Embryonic facial prominence (tissue), 1 donor: ENCODE results near the gene BFSP2.
"Not testable (repeated sequence)": the region's sequence is repeated elsewhere in the genome, so short reads cannot be mapped to it uniquely, and the experiment has no call there.

Experiments used
- DNase-seq: peaks from one replicate; pipeline ENCODE4 v3.0.0-alpha.2; 2016; ENCODE audit errors: extremely low spot score

Gene BFSP2

DNA sequence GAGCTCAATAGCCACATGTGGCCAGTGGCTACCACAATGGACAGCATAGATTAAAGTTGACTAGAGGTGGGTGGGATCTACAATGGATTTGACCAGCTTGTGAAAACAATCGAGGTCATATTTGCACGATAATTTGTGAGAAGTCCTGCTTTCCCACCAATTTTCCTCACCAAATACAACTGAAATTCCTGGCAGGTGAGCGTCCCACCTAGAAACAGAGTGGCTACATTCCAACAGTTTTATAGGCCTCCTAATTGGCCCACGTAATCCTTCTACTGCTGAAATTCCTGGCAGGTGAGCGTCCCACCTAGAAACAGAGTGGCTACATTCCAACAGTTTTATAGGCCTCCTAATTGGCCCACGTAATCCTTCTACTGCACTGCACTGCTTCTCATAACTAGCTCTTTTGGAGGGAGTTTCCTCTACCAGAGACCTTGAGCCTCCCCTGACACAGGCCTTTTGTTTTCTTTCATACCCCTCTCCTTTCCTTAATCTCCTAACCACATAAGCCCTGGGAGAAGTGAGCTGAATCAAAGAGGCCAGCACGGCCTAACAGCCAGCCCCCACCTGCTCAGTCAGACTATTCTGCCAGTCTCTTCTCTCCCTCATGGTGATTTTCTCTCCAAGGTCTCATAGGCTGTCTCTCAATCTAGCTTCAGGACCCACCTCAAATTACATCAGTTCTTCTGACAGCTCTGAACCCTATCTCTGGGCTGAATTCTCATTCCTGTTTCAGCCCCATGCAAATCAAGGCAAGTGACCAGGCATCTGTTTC is 80.2 kb downstream of the BFSP2 start:
- DNase-seq, result no peak

DNA sequence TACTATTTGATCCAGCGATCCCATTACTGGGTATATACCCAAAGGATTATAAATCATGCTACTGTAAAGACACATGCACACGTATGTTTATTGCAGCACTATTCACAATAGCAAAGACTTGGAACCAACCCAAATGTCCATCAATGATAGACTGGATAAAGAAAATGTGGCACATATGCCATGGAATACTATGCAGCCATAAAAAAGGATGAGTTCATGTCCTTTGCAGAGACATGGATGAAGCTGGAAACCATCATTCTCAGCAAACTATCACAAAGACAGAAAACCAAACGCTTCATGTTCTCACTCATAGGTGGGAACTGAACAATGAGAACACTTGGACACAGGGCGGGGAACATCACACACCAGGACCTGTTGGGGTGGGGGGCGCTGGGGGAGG is 82.6 kb downstream of the BFSP2 start:
- DNase-seq, result not testable (repeated sequence)

DNA sequence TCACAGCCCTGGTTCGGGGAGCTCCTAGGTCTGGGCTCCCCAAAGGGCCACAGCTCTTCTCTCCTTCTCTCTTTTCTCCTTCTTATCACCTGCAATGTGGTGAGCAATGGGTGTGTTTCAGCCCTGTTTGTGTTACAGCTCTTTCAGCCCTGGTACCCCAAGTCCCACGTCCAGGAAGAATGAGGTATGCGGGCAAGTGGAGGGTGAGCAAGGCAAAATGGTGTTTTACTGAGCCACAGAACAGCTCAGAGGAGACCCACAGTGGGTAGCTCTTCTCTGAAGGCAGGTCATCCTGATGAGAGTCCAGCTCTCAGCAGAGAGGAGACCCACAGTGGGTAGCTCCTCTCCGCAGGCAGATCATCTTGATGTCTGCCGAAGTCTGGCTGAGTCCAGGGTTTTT is 86.8 kb downstream of the BFSP2 start:
- DNase-seq, result no peak

DNA sequence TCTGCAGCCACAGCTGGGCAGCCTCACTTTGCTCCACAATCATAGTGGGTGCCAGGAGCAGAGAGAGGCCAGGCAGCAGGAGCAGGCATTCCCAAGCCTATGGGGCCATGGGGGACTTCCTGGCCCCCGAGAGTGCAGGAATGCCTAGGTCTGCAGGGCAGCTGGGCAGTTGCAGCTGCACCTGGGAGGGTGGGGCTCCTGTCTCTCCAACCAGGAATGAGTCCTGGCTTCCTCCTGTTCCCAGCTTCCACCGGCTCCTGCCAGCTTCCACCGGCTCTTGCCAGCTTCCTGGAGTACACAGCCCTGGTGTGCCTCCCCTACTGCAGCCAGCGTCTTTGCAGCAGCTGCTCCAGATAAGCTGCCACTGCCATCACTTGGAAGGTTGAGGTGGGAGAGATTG is 87.3 kb downstream of the BFSP2 start:
- DNase-seq, result no peak

DNA sequence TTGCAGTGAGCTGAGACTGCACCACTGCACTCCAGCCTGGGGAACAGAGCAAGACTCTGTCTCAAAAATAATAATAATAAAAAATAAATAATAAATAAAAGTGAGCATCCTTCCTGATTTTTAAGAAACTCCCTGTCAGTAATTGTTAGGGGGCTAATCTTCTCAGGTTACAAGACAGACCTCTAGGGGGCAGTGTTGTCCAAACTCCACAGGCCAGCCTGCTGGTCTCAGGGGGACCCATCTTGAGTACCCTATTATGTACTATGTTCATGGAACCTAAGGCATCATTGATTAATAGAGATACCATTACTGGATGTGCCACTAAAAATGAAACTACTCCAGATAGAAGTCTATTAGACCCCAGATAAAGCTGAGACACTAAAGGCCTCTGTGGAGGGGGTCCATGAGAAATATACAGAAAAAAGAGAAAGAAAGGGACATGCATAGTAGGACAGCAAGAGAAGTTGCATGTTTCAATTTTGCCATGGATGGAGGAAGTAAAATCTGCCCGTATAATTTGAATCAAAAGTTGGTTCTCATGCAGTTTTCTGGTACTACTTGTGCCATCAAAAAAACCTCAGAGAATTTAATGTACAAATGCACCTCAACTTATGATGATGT is 88.2 kb downstream of the BFSP2 start:
- no peak for DNase-seq

DNA sequence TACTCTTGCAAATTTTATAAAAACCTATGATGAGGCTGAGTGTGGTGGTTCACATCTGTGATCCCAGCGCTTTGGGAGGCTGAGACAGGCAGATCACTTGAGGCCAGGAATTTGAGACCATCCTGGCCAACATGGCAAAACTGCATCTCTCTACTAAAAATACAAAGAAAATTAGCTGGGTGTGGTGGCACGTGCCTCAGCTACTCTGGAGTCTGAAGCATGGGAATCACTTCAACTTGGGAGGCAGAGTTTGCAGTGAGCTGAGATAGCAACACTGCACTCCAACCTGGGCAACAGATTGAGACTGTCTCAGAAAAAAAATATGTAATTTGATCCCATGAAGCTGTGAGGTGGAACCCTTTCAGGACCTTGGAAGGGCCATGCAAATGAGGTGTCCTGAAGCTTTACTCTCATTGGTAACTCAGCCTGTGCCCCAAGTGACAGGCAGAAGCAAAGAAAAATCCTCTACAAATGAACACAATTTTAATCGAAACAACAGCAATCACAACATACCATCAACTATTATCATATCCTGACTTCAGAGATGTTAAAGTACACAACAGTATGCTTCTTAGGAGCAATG is 89.0 kb downstream of the BFSP2 start:
- DNase-seq, result no peak

DNA sequence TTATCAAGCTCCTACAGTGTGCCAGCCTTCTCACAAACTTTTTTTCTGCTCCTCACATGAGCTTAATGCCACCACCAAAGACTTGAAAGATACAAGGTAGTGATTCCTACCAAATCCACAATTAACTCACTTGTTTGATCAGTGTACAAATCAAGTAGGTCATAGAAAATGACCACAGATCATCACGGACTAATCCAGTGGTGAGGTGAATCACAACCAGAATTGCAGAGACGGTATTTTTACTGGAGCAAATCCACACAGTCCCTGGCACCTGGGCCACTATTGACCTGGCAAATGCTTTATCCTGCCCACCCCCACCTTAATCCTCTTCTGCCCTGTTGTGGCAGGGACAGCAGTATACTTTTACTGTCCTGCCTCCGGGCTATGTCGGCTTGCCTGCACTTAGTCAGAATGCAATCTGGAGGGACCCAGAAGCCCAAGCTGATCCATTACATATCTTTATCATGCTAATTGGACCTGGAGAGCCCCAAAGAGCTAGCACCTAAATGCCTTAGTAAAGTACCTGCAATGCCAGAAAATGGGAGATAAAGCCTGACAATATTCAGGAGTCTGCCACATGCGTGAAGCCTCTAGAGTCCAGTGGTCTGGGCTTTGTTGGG is 89.7 kb downstream of the BFSP2 start:
- no peak for DNase-seq

DNA sequence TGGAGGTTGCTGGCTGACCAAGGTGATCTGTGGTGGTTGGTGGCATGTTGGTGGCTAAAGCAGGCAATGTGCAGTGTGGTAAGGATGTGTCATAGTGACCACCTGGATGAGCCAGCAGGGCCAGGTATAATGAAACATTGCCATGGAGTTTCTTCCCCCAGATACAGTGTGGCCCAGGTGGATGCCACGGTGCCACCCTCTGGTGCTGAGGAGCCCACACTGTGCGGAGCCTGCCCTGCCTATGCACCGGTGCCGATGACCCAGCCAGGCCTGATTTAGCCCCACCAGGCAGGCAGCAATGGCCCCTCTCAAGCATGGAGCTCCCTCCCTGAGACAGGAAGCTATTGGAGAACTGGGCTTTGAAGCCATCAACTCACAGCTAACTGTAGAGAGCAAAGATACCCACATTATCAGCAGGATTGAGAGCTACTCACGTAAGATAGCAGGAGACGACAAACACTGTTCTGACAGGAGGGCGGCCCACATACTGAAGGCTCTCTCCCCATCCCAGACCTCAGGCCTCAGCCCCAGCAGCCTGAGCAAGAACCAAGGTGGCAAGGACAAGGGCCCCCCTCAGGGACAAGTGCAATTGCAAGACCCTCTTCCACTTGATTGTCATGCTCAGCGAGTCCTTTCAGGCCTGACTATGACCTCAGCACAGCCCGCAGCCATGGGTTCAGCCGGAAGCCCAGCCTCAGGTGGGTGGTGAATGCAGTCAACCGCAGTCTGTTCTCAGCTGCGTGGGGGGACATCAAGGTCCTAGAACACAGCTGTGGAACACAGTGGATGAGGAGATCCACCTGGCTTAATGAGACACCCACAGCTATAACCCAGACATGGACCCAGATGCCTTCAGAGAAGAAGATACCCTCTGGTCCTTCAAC is 90.9 kb downstream of the BFSP2 start:
- DNase-seq, result no peak

DNA sequence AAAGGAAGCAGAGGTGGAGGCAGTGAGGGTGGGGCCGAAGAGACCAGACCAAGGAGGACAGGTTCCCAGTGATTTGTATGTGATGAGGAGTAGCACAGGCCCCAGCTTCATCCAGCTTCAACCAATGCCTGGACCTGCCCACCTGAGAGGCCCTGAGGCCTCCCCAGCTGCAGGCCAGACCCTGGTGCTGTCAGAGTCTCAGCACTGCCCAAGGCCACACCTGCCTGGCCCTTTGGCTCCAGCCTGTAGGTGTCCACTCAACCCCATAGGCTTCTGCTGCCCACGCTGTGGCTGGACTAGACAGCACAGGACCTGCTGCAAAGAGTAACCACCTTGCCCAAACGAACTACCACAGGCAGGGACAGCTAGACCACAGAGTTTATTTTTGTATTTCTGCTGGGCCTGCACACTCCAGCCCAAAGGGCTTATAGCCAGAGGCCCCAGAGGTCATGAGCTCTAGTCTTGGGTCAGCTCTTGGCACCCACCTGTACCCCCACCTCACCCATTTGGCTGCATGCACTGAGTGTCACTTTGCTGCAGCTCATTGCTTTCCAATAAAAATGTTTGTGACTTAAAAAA is 91.7 kb downstream of the BFSP2 start:
- DNase-seq, result no peak

DNA sequence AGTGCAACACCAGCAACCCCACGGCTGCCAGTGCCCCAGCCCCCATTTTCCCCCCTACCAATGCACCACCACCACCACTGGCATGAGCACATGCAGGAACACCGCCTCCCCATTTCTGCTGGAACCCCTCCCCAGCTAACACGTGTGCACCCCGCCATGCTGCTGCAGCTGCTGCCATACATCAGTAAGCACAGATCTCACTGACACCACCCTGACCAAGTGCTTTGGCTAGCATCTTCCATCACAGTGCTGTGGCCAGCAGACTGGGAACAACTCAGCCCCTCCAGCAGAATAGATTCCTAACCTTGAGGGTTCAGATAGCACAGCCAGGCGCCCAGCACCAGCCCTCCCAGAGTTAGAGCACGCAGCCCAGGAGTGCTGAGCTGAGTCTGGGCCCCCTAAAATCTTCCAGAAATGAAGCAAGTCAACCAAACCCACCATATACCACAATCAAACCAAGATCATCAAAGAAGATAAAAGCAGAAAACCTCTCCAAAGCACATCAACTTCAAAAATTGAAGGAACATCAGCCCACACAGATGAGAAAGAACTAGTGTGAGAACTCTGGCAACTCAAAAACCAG is 92.4 kb downstream of the BFSP2 start:
- DNase-seq, result no peak

DNA sequence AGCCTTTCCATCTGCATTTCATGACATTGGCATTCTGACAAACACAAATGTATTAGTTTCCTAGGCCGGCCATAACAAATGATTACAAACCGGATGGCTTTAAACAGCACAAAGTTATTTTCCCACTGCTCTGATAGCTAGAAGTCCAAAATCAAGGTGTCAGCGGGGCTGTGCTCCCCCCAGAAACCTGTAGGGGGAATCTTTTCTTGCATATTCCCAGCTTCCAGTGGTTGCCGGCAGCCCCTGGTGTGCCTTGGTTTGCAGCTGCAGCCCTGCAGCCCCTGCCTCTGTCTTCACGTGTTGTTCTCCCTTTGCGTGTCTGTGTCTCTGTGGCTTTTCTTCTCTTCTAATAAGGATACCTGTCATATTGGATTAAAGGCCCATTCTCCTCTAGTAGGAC is 94.6 kb downstream of the BFSP2 start:
- no peak for DNase-seq

DNA sequence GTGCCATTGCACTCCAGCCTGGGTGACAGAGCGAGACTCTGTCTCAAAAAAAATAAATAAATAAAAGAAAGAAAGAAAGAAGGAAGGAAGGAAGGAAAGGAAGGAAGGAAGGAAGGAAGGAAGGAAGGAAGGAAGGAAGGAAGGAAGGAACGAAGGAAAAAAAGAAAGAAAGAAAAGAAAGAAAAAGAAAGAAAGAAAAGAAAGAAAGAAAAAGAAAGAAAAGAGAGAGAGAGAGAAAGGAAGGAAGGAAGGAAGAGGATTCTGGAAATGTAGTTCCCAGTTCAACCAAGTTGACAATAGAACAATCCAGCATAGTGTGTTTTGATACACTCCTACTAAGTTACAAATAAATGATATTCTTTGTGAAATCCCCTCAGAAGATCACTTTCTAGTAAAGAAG is 102.7 kb downstream of the BFSP2 start:
- not testable (repeated sequence) for DNase-seq

DNA sequence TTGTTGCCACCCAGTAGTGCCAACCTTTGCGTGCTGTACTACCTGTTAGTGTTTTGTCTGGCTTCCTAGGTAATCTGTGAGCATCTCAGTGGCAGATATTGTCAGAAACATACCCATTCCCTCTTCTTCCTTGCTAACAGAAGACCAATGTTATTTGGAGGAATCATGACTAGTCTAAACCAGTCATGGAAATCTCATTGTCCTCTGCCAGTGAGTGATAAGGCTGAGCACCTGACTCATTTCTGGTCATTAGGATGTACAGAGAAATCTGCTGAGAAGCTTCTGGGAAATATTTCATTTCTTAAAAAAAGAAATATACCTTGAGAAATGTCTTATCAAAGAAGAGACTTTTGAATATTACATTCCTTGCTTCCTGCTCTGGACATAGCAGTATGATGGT is 103.6 kb downstream of the BFSP2 start:
- no peak for DNase-seq

DNA sequence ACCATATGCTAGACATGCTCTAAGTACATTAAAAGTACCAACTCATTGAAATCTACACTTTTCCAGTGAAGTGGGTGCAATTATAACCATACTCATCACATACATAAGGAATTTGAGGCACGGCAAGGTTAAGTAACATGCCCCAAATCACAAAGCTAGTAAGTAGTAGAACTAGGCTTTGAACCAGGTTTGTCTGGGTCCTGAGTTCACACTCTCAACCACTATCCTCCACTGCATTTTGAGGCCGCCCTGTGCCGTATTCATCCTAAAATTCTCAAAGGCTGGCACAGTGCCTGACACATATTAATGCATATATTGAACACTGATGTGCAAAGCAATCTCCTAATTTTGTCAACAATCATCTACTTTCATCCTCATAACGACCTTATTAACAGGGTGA is 104.9 kb downstream of the BFSP2 start:
- DNase-seq, result no peak

DNA sequence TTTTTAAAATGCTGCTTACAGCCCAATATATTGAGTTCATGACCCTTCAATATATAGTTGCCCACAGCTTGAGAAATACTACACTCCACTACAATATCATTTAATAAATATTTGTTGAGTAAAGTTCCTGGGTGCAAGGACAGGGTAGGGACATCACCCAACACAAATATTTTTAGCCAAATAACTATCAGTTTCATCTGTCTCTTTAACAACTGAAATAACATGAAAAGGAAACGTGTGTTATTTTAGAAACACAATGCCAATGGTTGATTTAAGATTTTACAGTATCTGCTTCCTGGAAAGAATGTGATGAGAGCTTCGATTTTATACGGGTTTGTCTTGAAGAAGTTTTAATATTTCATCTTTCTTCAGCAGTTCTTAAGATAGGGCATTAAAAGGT is 106.0 kb downstream of the BFSP2 start:
- DNase-seq, result no peak

DNA sequence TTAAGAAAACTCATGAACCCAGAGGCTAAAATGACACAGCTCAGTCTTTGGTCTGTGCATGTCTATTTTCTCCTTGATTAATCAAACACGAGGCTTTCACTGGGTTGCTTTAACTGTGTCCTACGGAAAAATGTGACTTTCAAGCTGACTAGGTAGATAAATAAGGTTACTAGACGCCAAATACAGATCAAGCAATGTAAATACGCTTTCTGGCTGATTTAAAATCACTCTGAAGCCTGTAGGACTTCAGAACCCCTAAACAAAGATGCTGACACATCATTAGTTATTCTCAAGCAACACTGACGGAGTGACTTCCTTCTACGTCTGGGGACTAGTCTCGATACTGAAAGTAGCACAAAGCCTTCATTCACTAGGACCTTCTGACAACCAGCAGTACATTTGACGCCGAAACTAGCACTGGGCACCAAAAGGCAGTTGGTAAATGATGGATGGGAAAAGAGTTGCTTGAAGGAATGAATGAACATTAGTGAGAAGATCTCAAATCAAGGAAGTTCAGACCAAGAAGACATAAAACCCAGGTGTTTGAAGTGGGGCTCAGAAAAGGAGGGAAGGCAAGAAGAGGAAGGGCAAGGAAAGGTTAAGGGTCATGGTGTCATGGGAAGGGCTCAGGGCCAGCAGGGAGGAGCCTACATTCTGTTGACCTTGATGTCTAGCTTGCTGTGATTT is 106.5 kb downstream of the BFSP2 start:
- no peak for DNase-seq

DNA sequence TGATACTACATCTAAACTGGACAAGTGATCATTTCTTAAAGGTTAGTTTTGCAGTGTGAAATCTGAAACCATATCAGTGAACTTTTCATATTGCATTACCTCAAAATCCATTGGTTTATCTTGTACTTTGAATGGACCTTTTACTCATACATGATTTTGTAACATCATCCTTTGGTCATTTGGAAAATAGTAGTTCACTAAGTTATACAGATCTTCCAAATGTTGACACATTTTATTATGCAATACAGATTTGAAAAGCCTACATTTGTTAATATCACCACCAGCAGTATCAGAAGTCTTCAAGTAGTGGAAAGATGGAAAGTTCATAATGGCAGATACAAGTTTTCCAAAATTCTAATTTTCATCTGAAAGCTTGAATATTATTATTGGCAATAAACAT is 109.6 kb downstream of the BFSP2 start:
- no peak for DNase-seq

DNA sequence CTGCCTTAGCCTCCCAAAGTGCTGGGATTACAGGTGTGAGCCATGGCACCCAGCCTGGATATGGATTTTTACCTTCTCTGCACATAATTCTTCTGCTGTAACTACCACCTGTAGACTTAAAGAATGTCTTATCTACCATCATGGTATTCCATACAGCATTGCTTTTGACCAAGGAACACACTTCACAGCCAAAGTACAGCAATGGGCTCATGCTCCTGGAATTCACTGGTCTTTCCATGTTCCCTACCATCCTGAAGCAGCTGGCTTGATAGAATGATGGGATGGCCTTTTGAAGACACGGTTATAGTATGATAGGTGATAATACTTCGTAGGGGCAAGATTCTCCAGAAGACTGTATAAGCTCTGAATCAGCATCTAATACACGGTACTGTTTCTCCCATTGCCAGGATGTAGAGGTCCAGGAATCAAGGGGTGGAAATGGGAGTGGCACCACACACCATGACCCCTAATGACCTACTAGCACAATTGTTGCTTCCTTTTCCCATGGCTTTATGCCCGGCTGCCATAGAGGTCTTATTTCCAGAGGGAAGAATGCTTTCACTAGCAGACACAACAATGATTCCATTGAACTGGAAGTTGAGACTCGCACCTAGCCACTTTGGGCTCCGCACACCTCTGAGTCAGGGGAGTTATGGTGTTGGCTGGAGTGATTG is 112.7 kb downstream of the BFSP2 start:
- no peak for DNase-seq

DNA sequence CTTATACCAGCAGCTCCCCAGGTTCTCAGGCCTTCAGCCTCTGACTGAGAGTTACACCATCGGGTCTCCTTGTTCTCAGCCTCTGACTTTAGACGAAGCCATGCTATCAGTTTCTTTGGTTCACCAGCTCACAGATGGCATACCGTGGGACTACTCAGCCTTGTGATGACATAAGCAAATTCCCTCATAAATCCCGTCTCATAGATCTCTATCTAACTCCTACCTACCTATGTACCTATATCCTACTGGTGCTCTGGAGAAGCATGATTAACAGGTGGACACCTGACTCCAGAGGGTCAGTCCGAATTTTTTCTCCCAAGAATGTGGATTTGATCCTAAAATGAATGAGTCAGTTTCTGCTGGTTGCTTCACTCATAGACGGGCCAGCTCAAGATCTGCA is 114.6 kb downstream of the BFSP2 start:
- DNase-seq, result no peak

DNA sequence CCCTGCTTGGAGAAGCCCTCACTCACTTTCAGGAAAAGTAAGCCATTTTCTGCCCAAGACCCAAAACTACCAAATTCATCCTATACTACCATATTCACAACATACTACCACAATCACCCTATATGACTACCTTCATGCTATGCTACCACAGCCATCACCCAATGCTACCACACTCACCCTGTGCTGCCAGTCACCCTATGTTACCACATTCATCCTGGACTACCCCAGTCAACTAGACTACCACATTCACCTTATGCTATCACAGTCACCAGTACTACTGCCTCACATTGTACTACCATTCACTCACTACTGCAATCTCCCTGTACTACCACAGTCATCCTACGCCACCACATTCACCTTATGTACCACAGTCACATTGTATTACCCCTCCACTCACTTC is 115.3 kb downstream of the BFSP2 start:
- DNase-seq, result no peak
